ENCODE data around the gene NR2F1-AS1.

The NR2F1-AS1 gene

GRCh38 chr5:93577854-93578812, 2.9 kb downstream of the NR2F1-AS1 start:
- no peak for TF ChIP-seq CTCF (IDR thresholded peaks at IDR 0.05; ENCODE audit: low read depth, low read length)

GRCh38 chr5:93576994-93577853, 3.8 kb downstream of the NR2F1-AS1 start:
- no peak for DNase-seq (ENCODE audit: extremely low read depth, low read depth)
- TF ChIP-seq CTCF (IDR thresholded peaks at IDR 0.05; ENCODE audit: low read depth, low read length) = no peak

More at GRCh38 chr5:93577854-93578812, 2.9 kb downstream of the NR2F1-AS1 start:
- DNase-seq (ENCODE audit: extremely low read depth, low read depth) = no peak

- no peak for TF ChIP-seq CTCF (IDR thresholded peaks at IDR 0.05; ENCODE audit: low read depth, low read length)
- no peak for DNase-seq (ENCODE audit: extremely low read depth, low read depth)
Measured at GRCh38 chr5:93575461-93576414, 5.3 kb downstream of the NR2F1-AS1 start.

DNA sequence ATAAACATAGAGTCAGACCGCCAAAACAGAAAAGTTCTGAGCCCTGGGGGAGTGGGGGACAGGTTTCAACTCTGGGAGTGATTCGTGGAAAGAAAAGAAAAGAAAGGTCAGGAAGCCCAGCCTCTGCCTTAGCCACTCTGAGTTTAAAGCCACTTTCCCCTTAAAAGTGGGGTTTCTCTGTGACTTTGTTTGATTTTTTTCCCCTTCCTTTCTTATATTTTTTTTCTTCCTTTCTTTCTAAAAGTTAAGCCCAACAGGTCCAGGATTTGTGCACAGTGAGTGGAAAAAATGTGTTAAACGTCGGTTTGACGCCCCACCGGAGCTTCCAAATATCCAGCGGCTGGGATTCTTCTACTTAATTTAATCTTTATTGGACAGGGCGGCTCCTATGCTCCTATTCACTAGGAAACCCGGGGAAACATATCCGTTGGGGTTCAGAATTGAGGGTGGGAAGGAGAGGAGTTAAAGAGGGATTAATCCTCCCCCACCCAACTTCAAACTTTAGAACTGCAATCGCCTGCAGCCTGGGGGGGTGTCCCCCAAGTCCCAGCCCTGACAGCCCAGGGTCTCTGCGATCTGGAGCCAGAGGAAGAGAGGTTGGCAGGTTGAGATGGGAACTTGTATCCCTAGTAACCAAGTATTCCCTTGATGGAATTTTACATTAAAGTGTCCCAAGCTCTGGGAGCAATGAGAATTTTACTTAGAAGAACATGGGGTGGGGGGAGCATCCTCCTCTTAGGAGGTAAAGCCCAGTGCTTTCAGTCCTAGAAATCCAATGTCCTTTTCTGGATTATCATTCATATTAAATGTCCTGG, 6.3 kb downstream of the NR2F1-AS1 start:
- DNase-seq (ENCODE audit: extremely low read depth, low read depth) = no peak

GRCh38 chr5:93573354-93574351, 7.4 kb downstream of the NR2F1-AS1 start:
- TF ChIP-seq CTCF (IDR thresholded peaks at IDR 0.05; ENCODE audit: low read depth, low read length) = no peak
- DNase-seq (ENCODE audit: extremely low read depth, low read depth) = no peak

More for the DNA sequence above, 6.3 kb downstream of the NR2F1-AS1 start:
- TF ChIP-seq CTCF (IDR thresholded peaks at IDR 0.05; ENCODE audit: low read depth, low read length) = no peak

Data from AG09319 (cell line).